HepG2 (cell line): ENCODE data around the gene GDE1. TPM values are rescaled to one million over a fixed set of nuclear protein-coding genes. Genes with fewer than 3 reads are reported as not detected.

Source experiments
- ATAC-seq: fragments of 200-7000 bp; cut with Tn5 transposase; 3 replicates; pipeline ENCODE4 v1.9.1; 2020; ENCODE audit warnings: mild to moderate bottlenecking, moderate library complexity
- BruUV-seq: library from RNA; stranded (reverse); fragments of 400-500 nt; replicated peaks from 2 replicates; lab custom pipeline; 2021; lab: Mats Ljungman, UMichigan
- CTCF ChIA-PET: fragments of 300-600 bp; formaldehyde crosslinking; extraction: SDS; loops from one replicate; lab custom pipeline; 2021; ENCODE audit warnings: low total read pairs, inconsistent platforms, low intra/inter-chr PET ratio; lab: Yijun Ruan, JAX
- POLR2A ChIA-PET: fragments of 350-600 bp; sonication (Branson Sonifier 250); formaldehyde crosslinking; loops from one replicate; lab custom pipeline; 2020; ENCODE audit warnings: antibody characterized with exemption, inconsistent platforms; lab: Yijun Ruan, JAX
- DNase-seq: peaks from one replicate; pipeline ENCODE4 v3.0.0-alpha.2; 2015; ENCODE audit warnings: low spot score
- FAIRE-seq: peaks from 3 replicates; lab custom pipeline; 2011; peaks lifted over from hg19 to GRCh38; lab: Jason Lieb, UNC
- H2AFZ ChIP-seq: one replicate; pipeline ENCODE4 v1.6.1; 2011; ENCODE audit warnings: low read length, inconsistent platforms
- H3K27ac ChIP-seq: fragments of 300-600 bp; 3 replicates; pipeline ENCODE4 v1.8.0; 2011; ENCODE audit warnings: mixed run types, mild to moderate bottlenecking, mixed read lengths, low read length, inconsistent platforms; ENCODE audit not compliant: insufficient read depth; ENCODE audit errors: extremely low read length
- H3K27me3 ChIP-seq, 2 experiments: fragments of 200-600 bp in 1 of 2; 2 replicates in 1 of 2; 3 replicates in 1 of 2; pipeline versions ENCODE4 v1.6.0 to v1.8.0; 2011; ENCODE audit warnings: low read length in 2 of 2, mild to moderate bottlenecking in 2 of 2, moderate library complexity in 2 of 2, inconsistent platforms in 1 of 2; ENCODE audit not compliant: insufficient read depth in 2 of 2, control insufficient read depth in 1 of 2
- H3K36me3 ChIP-seq, 2 experiments: fragments of 200-600 bp in 1 of 2; replicated peaks in 1 of 2; 2 replicates in 1 of 2; 3 replicates in 1 of 2; pipeline versions ENCODE4 v1.5.1 to v1.8.0; 2011; ENCODE audit warnings: low read length in 2 of 2, inconsistent platforms in 1 of 2; ENCODE audit not compliant: insufficient read depth in 2 of 2, control insufficient read depth in 1 of 2
- H3K4me1 ChIP-seq: 2 replicates; pipeline ENCODE4 v1.5.1; 2012; ENCODE audit warnings: low read length, inconsistent platforms; ENCODE audit not compliant: insufficient read depth
- H3K4me2 ChIP-seq: 2 replicates; pipeline ENCODE4 v1.6.0; 2011; ENCODE audit warnings: low read depth, low read length, inconsistent platforms
- H3K4me3 ChIP-seq, 3 experiments: fragments of 200-600 bp in 1 of 3; sonication (generic), shearing (Covaris generic) in 1 of 3; replicated peaks in 1 of 3; 2 replicates each; pipeline ENCODE4 v1.5.1; 2011 to 2016; ENCODE audit warnings: low read length in 3 of 3, inconsistent platforms in 2 of 3, low read depth in 2 of 3, mild to moderate bottlenecking in 2 of 3, control low read depth in 1 of 3, mixed read lengths in 1 of 3; ENCODE audit not compliant: insufficient read depth in 1 of 3
- H3K79me2 ChIP-seq: one replicate; pipeline ENCODE4 v1.6.1; 2011; ENCODE audit warnings: low read length, inconsistent platforms; ENCODE audit not compliant: insufficient read depth
- H3K9ac ChIP-seq: 2 replicates; pipeline ENCODE4 v1.6.0; 2011; ENCODE audit warnings: mild to moderate bottlenecking, low read depth, low read length, inconsistent platforms; ENCODE audit not compliant: insufficient read depth
- H3K9me3 ChIP-seq: 2 replicates; pipeline ENCODE4 v1.5.1; 2012; ENCODE audit warnings: mild to moderate bottlenecking, low read length
- H4K20me1 ChIP-seq: 2 replicates; pipeline ENCODE4 v1.6.0; 2011; ENCODE audit warnings: inconsistent platforms, mild to moderate bottlenecking, low read length, moderate library complexity; ENCODE audit not compliant: insufficient read depth
- FOXA1 ChIP-seq, 2 experiments: fragments of 450-650 bp in 1 of 2; sonication (generic) in 1 of 2; formaldehyde crosslinking in 1 of 2; IDR thresholded peaks; 2 replicates each; pipeline versions ENCODE4 v1.4.0 to v1.6.1; 2016 to 2020; ENCODE audit warnings: missing genetic modification reagents in 1 of 2
- FOXA3 ChIP-seq: IDR thresholded peaks from 2 replicates; pipeline ENCODE4 v1.6.1; 2016; ENCODE audit warnings: missing genetic modification reagents, missing compliant biosample characterization
- FOXP1 ChIP-seq, 2 experiments: fragments of 450-650 bp in 1 of 2; IDR thresholded peaks; 2 replicates each; pipeline ENCODE4 v1.6.1; 2017 to 2018; ENCODE audit warnings: antibody characterized with exemption in 1 of 2
- SOX13 ChIP-seq, 3 experiments: fragments of 450-650 bp in 1 of 3; sonication (generic) in 1 of 3; formaldehyde crosslinking in 1 of 3; IDR thresholded peaks in 2 of 3; conservative IDR thresholded peaks in 1 of 3; 2 replicates each; pipeline versions ENCODE4 v1.5.0 to v1.6.1; 2016 to 2020; ENCODE audit warnings: antibody characterized with exemption in 1 of 3, mild to moderate bottlenecking in 1 of 3, missing compliant biosample characterization in 1 of 3, missing genetic modification reagents in 1 of 3, moderate library complexity in 1 of 3
- SRSF9 ChIP-seq: fragments of 200-400 bp; formaldehyde crosslinking; IDR thresholded peaks from 2 replicates; pipeline ENCODE4 v1.6.1; 2018; ENCODE audit warnings: borderline replicate concordance, mild to moderate bottlenecking, low read depth, low read length; ENCODE audit not compliant: insufficient read depth, poor library complexity, severe bottlenecking
- ZFX ChIP-seq: sonication (generic); formaldehyde crosslinking; IDR thresholded peaks from 2 replicates; pipeline ENCODE4 v1.4.0; 2020; ENCODE audit warnings: mild to moderate bottlenecking, low read depth, missing genetic modification reagents, moderate library complexity
- ZNF101 ChIP-seq: sonication (generic); formaldehyde crosslinking; IDR thresholded peaks from 2 replicates; pipeline ENCODE4 v1.4.0; 2020; ENCODE audit warnings: mild to moderate bottlenecking, low read depth, missing genetic modification reagents, borderline replicate concordance
- ZNF558 ChIP-seq: sonication (generic); formaldehyde crosslinking; IDR thresholded peaks from 2 replicates; pipeline ENCODE4 v1.9.0; 2022; ENCODE audit warnings: mild to moderate bottlenecking, missing genetic modification reagents, borderline replicate concordance
- ZNF619 ChIP-seq: sonication (generic); formaldehyde crosslinking; IDR thresholded peaks from 2 replicates; pipeline ENCODE4 v1.4.0; 2020; ENCODE audit warnings: mild to moderate bottlenecking, missing genetic modification reagents
- ZNF644 ChIP-seq: IDR thresholded peaks from 2 replicates; pipeline ENCODE4 v1.6.1; 2016; ENCODE audit warnings: low read depth
- WGBS: methylation state at CpG from one replicate; pipeline ENCODE4 v1.1.6; 2017; ENCODE audit warnings: low lambda C conversion rate; 5-methylcytosine and 5-hydroxymethylcytosine counted together
- in situ Hi-C: cut with HindIII; loops from 2 replicates; pipeline ENCODE4 v1.10.0; 2017; ENCODE audit warnings: low pct_unique_long_range_greater_than_20kb; ENCODE audit not compliant: extremely low pct_ligation_motif_present
- intact Hi-C: fragments of 100-400 bp; cut with micrococcal nuclease; formaldehyde crosslinking; loops from one replicate; pipeline ENCODE4 v1.10.0; 2022; ENCODE audit not compliant: unreplicated experiment
- polyA plus RNA-seq, 8 experiments: library from polyadenylated mRNA; depleted of rRNA in 3 of 8; stranded (reverse) in 7 of 8; unstranded in 1 of 8; fragments of >200 nt; fragmentation: Illumina TruSeq in 4 of 8; extraction: Trizol in 4 of 8; gene quantifications; 2 replicates each; pipeline versions ENCODE4 v1.2.1 to v1.2.3, GENCODE V29; 2011 to 2016; ENCODE audit warnings: low read depth in 4 of 8, missing spikeins in 1 of 8, mixed read lengths in 1 of 8; ENCODE audit not compliant: insufficient read depth in 1 of 8
- total RNA-seq, 5 experiments: library from RNA; depleted of rRNA; stranded (reverse); fragments of >200 nt; fragmentation: Illumina TruSeq; extraction: Trizol; gene quantifications; 2 replicates each; pipeline ENCODE4 v1.2.3, GENCODE V29; 2016; ENCODE audit warnings: low read depth in 1 of 5
- TF ChIP-seq, protein P1 (sequence below): sonication (generic); formaldehyde crosslinking; IDR thresholded peaks from 2 replicates; pipeline ENCODE4 v1.5.0; 2020; ENCODE audit warnings: missing genetic modification reagents
- TF ChIP-seq, protein P2 (sequence below): sonication (generic); formaldehyde crosslinking; IDR thresholded peaks from 2 replicates; pipeline ENCODE4 v1.4.0; 2020; ENCODE audit warnings: missing genetic modification reagents
- TF ChIP-seq, protein P3 (sequence below): fragments of 450-650 bp; IDR thresholded peaks from 2 replicates; pipeline ENCODE4 v1.6.1; 2016

GDE1 gene
- total and polyA plus RNA-seq, 2 of the 13 experiments (the other 11 are each of a cell fraction or from before 2014, with no cell fraction given), result 35.9 to 59.0 TPM

DNA sequence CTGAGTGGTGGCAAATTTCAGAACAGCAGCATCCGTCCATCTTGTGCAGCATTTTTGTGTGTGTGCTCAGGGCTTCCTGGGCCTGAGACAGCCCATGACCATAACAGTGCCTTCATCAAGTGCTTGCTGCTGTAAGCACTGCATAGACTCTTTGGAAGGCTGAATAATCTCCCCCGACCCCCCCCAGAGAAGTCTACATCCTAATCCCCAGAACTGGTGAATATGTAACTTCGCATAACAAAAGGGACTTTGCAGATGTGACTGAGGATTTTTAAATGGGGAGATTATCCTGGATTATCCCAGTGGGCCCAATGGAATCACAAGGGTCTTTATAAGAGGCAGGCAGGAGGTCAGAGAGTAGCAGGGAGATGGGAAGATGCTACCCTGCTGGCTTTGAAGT, 53.6 kb downstream of the GDE1 start (continued):
- TF ChIP-seq ZNF101 (CRISPR knock-in tag) (no peak), SRSF9 (no peak), ZNF558 (no peak), ZFX (CRISPR knock-in tag) (no peak), ZNF619 (CRISPR knock-in tag) (no peak)
- TF ChIP-seq, protein P1, sequence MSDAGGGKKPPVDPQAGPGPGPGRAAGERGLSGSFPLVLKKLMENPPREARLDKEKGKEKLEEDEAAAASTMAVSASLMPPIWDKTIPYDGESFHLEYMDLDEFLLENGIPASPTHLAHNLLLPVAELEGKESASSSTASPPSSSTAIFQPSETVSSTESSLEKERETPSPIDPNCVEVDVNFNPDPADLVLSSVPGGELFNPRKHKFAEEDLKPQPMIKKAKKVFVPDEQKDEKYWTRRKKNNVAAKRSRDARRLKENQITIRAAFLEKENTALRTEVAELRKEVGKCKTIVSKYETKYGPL (CRISPR knock-in tag), result no peak
- TF ChIP-seq, protein P2, sequence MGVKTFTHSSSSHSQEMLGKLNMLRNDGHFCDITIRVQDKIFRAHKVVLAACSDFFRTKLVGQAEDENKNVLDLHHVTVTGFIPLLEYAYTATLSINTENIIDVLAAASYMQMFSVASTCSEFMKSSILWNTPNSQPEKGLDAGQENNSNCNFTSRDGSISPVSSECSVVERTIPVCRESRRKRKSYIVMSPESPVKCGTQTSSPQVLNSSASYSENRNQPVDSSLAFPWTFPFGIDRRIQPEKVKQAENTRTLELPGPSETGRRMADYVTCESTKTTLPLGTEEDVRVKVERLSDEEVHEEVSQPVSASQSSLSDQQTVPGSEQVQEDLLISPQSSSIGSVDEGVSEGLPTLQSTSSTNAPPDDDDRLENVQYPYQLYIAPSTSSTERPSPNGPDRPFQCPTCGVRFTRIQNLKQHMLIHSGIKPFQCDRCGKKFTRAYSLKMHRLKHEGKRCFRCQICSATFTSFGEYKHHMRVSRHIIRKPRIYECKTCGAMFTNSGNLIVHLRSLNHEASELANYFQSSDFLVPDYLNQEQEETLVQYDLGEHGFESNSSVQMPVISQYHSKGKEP, result no peak

DNA sequence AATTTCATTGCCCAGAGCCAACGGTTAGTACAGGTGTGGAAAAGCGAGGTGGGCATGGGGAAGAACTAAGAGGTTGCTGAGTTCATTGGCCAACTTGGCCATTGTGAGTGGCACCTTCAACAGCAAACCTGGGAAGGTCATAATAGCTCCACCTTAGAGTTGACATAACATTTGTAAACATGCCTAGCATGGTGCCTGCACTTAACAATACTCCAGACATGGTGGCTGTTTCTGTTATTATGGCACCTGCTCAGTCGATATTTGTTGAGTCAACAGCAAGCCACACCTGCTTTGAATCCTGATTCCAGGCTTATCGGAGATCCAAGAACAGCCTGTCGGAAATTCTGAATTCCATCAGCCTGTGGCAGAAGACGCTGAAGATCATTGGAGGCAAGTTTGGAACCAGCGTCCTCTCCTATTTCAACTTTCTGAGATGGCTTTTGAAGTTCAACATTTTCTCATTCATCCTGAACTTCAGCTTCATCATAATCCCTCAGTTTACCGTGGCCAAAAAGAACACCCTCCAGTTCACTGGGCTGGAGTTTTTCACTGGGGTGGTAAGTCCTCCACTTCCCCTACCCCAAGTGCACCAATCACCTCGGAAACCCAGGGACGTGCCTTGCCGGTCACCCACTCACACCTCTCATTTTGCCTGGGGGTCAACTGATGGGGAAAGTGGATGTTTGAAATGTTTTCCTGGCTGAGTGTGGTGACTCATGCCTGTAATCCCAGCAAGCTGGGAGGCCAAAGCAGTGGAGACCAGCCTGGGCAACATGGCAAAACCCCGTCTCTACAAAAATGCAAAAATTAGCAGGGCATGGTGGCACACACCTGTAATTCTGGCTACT, 58.2 kb downstream of the GDE1 start:
- no peak overlapping the region for H2AFZ ChIP-seq
- no peaks in the 10 kb centered on the region for H3K79me2 ChIP-seq
- no peak overlapping the region for H3K4me2 ChIP-seq
- TF ChIP-seq FOXP1 (IDR thresholded peaks at IDR 0.05), result no peak
- 0 out of 2 replicates have a peak, but pooled peaks have one; percentile 25 for TF ChIP-seq FOXP1 (CRISPR knock-in tag; IDR thresholded peaks at IDR 0.05)
- no peak for TF ChIP-seq FOXA1 (IDR thresholded peaks at IDR 0.05)
- TF ChIP-seq FOXA1 (CRISPR knock-in tag; IDR thresholded peaks at IDR 0.05), result peak; percentile 50; the same call in 1 of the 2 replicates
- TF ChIP-seq FOXA3 (CRISPR knock-in tag), result peak; percentile 35; the same call in 1 of the 2 replicates
- TF ChIP-seq SOX13 (IDR thresholded peaks at IDR 0.05), result no peak
- 0 out of 4 replicates have a peak, but pooled peaks of 1 of the 2 experiments have one; percentile 21 for TF ChIP-seq SOX13 (CRISPR knock-in tag; conservative IDR thresholded peaks at IDR 0.05 in 1 of 2, IDR thresholded peaks at IDR 0.05 in 1 of 2)
- TF ChIP-seq ZNF644 (CRISPR knock-in tag), result peak; percentile 67; the same call in 1 of the 2 replicates
- TF ChIP-seq, protein P3, sequence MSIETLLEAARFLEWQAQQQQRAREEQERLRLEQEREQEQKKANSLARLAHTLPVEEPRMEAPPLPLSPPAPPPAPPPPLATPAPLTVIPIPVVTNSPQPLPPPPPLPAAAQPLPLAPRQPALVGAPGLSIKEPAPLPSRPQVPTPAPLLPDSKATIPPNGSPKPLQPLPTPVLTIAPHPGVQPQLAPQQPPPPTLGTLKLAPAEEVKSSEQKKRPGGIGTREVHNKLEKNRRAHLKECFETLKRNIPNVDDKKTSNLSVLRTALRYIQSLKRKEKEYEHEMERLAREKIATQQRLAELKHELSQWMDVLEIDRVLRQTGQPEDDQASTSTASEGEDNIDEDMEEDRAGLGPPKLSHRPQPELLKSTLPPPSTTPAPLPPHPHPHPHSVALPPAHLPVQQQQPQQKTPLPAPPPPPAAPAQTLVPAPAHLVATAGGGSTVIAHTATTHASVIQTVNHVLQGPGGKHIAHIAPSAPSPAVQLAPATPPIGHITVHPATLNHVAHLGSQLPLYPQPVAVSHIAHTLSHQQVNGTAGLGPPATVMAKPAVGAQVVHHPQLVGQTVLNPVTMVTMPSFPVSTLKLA, result no peak
- TF ChIP-seq, all 625 proteins: peak for 5
- no TSS peak for BruUV-seq
- Histone ChIP-seq H3K36me3 (no peaks in the 10 kb centered on the region), H3K4me3 (no peak overlapping the region), H4K20me1 (no peaks in the 10 kb centered on the region), H3K4me1 (peaks cover 7% of the 10 kb centered on the region), H3K9ac (no peak overlapping the region), H3K27me3 (peaks cover 2 to 27% of the 10 kb centered on the region in 2 experiments; a peak in 1 of 5 replicates), H3K9me3 (no peaks in the 10 kb centered on the region), H3K27ac (no peak overlapping the region)
- POLR2A ChIA-PET, result no interaction called here
- intact Hi-C loops, result no loop called here
- ATAC-seq (no peak), FAIRE-seq (no peak), DNase-seq (no peak)
- 27% methylated on average over 12 of the region's 12 CpGs for WGBS
- in situ Hi-C loops, result no loop called here
- CTCF ChIA-PET, result no interaction called here
